Caki2 (cell line): ENCODE data around the gene DPEP3. TPM values are rescaled to one million over a fixed set of nuclear protein-coding genes. Genes with fewer than 3 reads are reported as not detected.

ENCODE experiments used
- DNase-seq: peaks from one replicate; pipeline ENCODE4 v3.0.0-alpha.2; 2015; ENCODE audit warnings: low read depth
- in situ Hi-C: cut with HindIII; loops from 2 replicates; pipeline ENCODE4 v1.10.0; 2016; ENCODE audit warnings: low sequenced_read_pairs, low pct_unique_long_range_greater_than_20kb, mixed read lengths
- total RNA-seq: library from RNA; depleted of rRNA; stranded (reverse); fragments of >200 nt; shearing (Covaris generic); gene quantifications from 2 replicates; pipeline ENCODE4 v1.2.3, GENCODE V29; 2014; ENCODE audit warnings: low replicate concordance

DPEP3 gene
- total RNA-seq, 1 experiment from 2014 or later: not detected

GRCh38 chr16:67971111-67971510 lies 9.2 kb downstream of the DPEP3 start:
- DNase-seq: no peak
- in situ Hi-C loops: no loop called here

DNA sequence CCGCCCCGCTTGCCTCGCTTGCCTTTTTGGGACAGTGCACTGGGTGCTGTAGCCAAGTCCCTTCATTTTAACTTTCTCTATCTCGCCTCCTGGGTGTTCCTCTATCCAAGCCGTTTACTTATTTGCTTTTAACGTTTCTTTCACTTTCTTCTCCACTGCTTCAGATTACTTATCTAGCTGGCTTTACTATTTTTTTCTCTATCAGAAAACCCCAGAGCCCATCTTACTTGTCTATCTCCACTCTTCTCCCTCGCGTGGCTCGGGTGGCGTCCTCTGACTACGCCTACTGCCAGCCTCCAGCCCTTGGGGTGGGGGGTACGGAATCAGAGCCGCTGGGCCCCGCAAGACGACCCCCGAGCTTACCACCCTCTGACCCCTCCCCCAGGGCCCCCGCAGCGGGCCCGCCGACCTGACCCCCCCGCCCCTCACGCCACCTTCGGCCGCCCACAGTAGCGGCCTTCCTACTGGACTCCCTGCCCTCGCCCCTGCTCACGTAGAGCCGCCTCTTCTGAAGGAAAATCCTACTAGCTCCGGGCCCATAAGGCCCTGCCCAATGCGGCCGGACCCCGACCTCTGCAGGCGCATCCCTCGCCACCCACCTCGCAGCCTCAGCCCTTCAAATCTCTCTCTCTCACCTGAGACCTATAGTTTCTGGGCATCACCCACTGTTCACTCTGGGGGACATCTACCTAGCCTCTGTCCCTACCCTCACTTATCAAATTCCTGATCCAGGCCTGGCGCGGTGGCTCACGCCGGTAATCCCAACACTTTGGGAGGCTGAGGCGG lies 10.9 kb downstream of the DPEP3 start:
- DNase-seq: no peak
- in situ Hi-C loops: no loop called here

DNA sequence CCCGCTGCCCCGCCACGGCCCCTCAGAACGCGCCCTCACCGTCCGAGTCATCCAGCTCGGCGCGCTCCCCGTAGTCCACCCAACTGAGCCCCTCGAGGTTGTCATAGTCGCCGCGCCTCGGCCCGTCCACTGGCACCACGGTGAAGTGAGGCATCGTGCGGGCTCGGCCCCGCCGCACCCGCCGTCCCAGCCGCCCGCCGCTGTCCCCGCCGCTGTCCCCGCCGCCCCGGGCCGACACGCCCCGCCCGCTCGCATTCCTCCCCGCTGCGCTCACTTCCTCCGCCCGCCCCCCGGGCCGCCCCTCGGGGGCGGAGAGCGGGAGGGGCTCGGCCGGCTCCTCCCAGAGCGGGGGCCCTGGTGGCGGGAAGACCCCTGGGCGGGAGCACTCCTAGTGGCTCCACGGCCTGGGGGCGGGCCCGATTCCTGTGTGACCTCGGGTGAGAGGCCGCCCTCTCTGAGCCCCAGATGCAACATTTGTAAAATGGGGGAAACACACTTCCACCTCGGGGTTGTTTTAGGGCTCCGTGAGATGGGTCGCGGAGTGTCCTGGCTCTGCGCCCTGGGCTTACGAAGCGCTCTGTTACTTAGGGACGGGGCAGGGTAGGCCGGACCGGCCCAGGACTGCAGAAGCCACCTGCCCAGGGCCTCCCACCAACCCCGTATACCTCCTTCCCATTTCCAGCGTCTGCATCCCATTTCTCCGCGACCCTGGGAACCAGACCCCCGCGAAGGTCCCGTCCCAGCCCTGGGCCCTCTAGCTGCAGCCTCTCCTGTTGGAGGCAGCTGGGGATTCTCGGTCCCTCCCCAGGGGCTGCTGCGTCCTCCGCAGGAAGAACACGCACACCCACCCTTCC lies 11.7 kb downstream of the DPEP3 start, which contains the start of gene SLC12A4:
TSS of gene SLC12A4 (minus strand) at position 238 of the 854 bp plus-strand sequence. CDS start at position 154, 84 bp downstream.
- in situ Hi-C loops: no loop called here
- DNase-seq: peak; percentile 72

GRCh38 chr16:67967958-67968399 lies 12.3 kb downstream of the DPEP3 start:
- in situ Hi-C loops: no loop called here
- no peak for DNase-seq

GRCh38 chr16:67967183-67967957 lies 12.9 kb downstream of the DPEP3 start:
- in situ Hi-C loops: no loop called here

DNA sequence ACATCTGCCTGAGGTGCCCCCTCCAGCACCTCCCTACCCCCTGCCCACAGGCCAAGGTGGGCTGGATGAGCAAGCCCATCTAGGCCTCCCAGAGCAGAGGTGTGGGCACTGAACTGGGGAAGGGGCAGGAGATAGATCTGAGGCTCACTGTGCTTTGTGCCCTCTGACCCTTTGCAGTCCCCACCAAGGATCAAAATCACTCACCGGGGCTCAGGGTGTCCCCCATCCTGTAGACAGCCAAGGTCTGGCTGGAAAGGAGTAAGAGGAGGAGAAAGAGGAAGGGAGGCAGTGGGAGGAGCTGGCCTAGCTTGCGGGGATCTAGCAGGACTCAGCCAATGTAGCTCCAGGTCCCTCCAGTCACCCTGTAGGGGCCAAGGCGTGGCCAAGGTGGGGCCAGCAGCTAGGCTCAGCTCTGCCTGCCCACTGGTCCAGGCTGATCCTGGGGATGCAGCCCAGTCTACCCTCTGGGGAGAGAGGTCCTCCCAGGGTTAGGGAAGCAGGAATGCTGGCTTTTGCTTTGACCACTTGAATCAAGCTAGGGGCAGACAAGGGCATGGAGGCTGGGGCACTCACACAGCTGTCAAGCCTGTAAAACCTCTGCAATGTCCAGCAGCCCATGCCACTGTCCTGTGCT lies 13.6 kb downstream of the DPEP3 start:
- peak; percentile 54 for DNase-seq
- in situ Hi-C loops: no loop called here

More at GRCh38 chr16:67967183-67967957, 12.9 kb downstream of the DPEP3 start:
- DNase-seq: no peak

DNA sequence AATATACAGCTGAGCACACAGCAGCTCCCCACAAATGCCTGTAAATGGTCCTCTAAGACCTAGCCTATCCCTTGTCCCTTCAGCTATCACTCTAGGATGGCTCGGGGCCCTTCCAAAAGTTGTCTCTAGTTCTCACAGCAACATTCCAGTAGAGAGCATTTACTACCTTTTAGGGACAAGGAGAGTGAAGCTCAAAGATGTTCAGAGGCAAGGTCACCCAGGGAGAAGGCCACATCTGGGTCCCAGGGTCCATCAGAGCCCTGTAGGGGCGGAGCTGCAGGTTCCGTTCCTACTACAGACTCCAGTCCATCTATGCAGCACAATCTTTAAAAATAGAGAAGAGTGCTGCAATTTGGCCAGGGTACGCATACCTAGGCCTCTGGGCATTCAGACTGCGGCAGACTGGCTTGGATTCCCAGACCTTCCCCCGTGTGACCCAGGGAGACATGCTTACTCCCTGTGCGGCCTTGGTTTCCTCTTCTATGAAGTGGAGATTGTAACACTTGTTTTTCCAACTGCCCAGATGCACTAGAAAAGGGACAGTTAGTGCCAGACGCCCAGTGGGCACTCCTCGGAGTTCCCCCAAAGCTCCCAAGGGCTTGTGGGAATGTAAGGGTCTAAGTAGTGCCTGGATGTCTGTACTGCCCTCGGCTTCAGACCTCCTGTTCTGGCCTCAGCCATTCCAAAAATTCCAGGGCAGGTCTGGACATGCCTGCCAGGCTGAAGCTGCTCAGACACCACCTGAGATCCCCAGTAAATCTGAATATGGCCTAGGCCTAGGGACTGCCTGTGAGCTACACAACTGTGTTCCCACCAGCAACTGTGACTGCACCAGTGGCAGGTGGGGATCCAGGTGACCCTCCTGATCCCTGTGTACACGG lies 14.4 kb downstream of the DPEP3 start:
- in situ Hi-C loops: no loop called here
- no peak for DNase-seq

GRCh38 chr16:67964477-67965131 lies 15.7 kb downstream of the DPEP3 start:
- no peak for DNase-seq
- in situ Hi-C loops: no loop called here

GRCh38 chr16:67963662-67964321 lies 16.5 kb downstream of the DPEP3 start:
- in situ Hi-C loops: no loop called here
- DNase-seq: no peak

- in situ Hi-C loops: no loop called here
These were observed 17.0 kb downstream of the DPEP3 start for GRCh38 chr16:67963292-67963661.

DNA sequence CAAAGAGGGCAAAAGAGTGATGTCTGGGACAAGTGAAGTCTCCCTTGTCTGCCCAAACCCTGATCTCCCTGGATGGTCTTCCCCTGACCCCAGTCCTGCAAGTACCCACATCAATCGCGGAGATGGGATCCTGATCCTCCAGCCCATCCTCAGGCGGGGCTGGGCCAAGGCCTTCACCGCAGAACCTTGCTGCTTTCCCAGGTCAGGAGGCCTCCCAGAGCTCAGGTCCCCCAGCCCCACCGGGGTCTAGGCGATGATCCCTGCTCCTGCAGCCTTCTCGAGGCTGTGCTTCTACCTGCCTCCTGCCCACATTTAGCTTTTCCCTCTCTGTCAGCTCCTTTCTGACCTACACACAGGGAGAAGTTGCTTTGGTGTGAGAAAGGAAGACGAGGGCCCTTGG lies 18.2 kb downstream of the DPEP3 start:
- in situ Hi-C loops: no loop called here
- no peak for DNase-seq

More at GRCh38 chr16:67963292-67963661, 17.0 kb downstream of the DPEP3 start:
- DNase-seq: no peak

GRCh38 chr16:67961551-67961957 lies 18.7 kb downstream of the DPEP3 start:
- no peak for DNase-seq
- in situ Hi-C loops: no loop called here

GRCh38 chr16:67959536-67960329 lies 20.6 kb downstream of the DPEP3 start:
- in situ Hi-C loops: no loop called here
- DNase-seq: no peak

- no peak for DNase-seq
These were observed 22.7 kb downstream of the DPEP3 start for GRCh38 chr16:67957622-67958021.

DNA sequence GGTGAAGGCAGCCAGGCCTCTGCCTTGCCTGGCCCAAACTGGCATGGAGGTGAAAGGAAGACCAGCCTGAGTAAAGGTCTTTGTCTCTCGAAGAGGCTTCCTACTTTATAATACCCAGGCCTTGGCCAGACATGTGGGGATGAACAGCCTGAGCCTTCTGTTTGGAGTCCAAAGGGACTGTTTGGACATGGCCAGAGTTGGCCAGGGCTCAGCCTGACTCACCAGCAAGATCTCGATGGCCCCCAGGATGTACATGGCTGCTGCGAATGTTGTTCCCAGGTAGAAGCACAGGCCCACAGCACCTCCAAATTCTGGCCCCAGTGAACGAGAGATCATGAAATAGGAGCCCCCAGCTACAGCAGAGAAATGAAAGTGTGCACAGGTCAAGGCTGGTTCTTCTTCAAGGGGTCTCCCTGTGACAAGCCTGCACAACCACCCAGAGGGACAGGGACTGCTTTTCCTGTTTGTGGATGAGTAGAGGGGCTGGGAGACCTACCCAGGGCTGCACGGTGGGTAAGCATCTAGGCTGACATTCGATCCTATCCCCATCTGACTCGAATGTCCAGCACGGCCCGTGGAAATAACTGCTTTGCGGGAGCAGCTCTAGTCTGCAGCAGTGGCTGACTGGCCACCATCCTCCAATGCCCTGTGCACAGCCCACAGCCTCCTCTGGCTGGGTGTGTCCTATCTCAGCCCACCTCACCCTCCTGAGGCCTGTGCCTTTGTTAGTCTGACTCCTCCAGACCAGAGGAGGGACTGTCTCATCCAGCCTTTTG lies 25.7 kb downstream of the DPEP3 start:
- in situ Hi-C loops: no loop called here
- no peak for DNase-seq

More at GRCh38 chr16:67957622-67958021, 22.7 kb downstream of the DPEP3 start:
- in situ Hi-C loops: no loop called here
